Measurements from ENCODE around the gene PLEKHA5.

Gene PLEKHA5

GRCh38 chr12:19140381-19141236 lies 11.1 kb downstream of the PLEKHA5 start:
- DNase-seq (ENCODE audit: low read depth), result no peak
- no peak for TF ChIP-seq CTCF (conservative IDR thresholded peaks at IDR 0.05; ENCODE audit: low read length)
- no peak overlapping the region for H3K4me3 ChIP-seq (ENCODE audit: low read length)

- H3K4me3 ChIP-seq (ENCODE audit: low read length), result no peak overlapping the region
- no peak for TF ChIP-seq CTCF (conservative IDR thresholded peaks at IDR 0.05; ENCODE audit: low read length)
- DNase-seq (ENCODE audit: low read depth), result no peak
Observed at GRCh38 chr12:19142499-19142898, 13.0 kb downstream of the PLEKHA5 start.

- TF ChIP-seq CTCF (conservative IDR thresholded peaks at IDR 0.05; ENCODE audit: low read length), result no peak
- H3K4me3 ChIP-seq (ENCODE audit: low read length), result no peak overlapping the region
- DNase-seq (ENCODE audit: low read depth), result no peak
Observed at GRCh38 chr12:19144287-19144686, 14.8 kb downstream of the PLEKHA5 start.

GRCh38 chr12:19144985-19145384 lies 15.5 kb downstream of the PLEKHA5 start:
- no peak overlapping the region for H3K4me3 ChIP-seq (ENCODE audit: low read length)
- TF ChIP-seq CTCF (conservative IDR thresholded peaks at IDR 0.05; ENCODE audit: low read length), result no peak
- no peak for DNase-seq (ENCODE audit: low read depth)

- H3K4me3 ChIP-seq (ENCODE audit: low read length), result no peak overlapping the region
- no peak for DNase-seq (ENCODE audit: low read depth)
- no peak for TF ChIP-seq CTCF (conservative IDR thresholded peaks at IDR 0.05; ENCODE audit: low read length)
Observed at GRCh38 chr12:19148860-19149259, 19.3 kb downstream of the PLEKHA5 start.

- no peak overlapping the region for H3K4me3 ChIP-seq (ENCODE audit: low read length)
- TF ChIP-seq CTCF (conservative IDR thresholded peaks at IDR 0.05; ENCODE audit: low read length), result no peak
- peak; percentile 84 for DNase-seq (ENCODE audit: low read depth)
Observed at GRCh38 chr12:19150273-19150900, 20.9 kb downstream of the PLEKHA5 start.

GRCh38 chr12:19151298-19151697 lies 21.8 kb downstream of the PLEKHA5 start:
- no peak for DNase-seq (ENCODE audit: low read depth)
- no peak overlapping the region for H3K4me3 ChIP-seq (ENCODE audit: low read length)
- no peak for TF ChIP-seq CTCF (conservative IDR thresholded peaks at IDR 0.05; ENCODE audit: low read length)

Measured in AG10803 (cell line).